ENCODE measurements around the gene PGF. TPM values are rescaled to one million over a fixed set of nuclear protein-coding genes. Genes with fewer than 3 reads are reported as not detected.

Gene PGF
- total RNA-seq, 1 donor from 2014 or later, result 3.2 TPM

DNA sequence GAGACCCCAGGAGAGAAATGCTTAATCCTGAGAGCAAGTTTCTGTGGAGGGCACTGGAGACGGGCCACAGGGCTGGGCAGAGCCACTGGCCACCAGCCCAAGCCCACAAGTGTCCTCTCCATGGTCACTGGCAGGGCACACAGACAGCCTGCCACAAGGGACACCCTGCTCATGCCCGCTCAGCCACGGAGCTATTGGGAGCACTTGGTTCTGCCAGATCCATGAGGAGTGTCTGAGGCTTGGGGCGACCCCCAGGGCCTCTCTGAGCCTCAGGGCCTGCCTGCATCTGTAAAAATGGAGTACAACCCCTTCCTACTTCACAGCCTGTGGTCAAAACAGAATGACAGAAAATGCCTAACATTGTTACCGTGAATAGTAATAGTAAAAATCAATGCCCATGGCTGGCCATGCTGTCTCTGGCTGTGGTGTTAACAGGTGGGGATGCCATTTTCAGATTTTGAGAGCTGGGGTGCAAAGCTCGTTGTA is 3.2 kb downstream of the PGF start:
- H3K9me3 Mint-ChIP-seq (ENCODE audit: low read depth), result no peaks in the 10 kb centered on the region
- peaks cover 9% of the 10 kb centered on the region for H3K4me1 Mint-ChIP-seq (ENCODE audit: low read depth)
- H3K36me3 Mint-ChIP-seq (ENCODE audit: low read depth), result no peaks in the 10 kb centered on the region
- no peak overlapping the region for H3K4me3 Mint-ChIP-seq (ENCODE audit: unreplicated experiment)
- TF ChIP-seq, protein P1, sequence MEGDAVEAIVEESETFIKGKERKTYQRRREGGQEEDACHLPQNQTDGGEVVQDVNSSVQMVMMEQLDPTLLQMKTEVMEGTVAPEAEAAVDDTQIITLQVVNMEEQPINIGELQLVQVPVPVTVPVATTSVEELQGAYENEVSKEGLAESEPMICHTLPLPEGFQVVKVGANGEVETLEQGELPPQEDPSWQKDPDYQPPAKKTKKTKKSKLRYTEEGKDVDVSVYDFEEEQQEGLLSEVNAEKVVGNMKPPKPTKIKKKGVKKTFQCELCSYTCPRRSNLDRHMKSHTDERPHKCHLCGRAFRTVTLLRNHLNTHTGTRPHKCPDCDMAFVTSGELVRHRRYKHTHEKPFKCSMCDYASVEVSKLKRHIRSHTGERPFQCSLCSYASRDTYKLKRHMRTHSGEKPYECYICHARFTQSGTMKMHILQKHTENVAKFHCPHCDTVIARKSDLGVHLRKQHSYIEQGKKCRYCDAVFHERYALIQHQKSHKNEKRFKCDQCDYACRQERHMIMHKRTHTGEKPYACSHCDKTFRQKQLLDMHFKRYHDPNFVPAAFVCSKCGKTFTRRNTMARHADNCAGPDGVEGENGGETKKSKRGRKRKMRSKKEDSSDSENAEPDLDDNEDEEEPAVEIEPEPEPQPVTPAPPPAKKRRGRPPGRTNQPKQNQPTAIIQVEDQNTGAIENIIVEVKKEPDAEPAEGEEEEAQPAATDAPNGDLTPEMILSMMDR (IDR thresholded peaks at IDR 0.05), result no peak
- no peak for DNase-seq (ENCODE audit: low spot score)
- H3K27ac Mint-ChIP-seq (ENCODE audit: unreplicated experiment), result no peak overlapping the region
- no peaks in the 10 kb centered on the region for H3K27me3 Mint-ChIP-seq (ENCODE audit: low read depth)

DNA sequence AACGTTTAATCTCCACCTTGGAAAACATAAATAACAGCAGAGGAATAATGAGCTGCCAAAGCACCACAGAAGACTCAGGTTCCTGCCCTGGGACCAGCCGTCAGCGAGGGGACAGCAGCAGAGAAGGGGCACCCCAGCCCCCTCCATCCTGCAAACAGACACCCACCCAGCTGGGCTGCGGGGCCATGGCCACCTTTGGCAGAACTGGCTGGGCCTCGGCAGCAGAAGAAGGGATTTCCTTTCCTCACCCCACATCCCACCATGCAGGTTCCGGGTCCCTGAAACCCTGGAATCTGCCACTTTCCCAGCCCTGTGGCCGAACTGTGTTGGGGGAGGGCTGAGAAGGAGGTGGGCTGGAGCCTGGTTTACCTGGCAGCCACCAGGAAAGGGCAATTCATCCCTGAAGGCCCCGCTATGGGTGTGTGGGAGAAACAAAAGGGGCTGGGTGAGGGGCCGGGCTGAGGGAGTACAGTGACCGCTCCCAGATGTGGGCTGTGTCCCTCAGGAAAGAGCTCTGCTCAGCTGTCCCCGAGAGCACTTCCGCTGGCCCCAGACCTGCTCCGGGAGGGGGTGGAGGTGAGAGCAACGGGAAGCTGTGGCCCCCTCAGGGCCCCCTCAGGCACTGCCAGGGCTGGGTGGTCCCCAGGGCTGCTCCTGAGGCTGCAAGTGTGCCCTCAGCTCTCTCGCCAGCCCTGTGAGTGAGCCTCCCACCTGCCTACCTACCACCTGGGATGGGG is 3.8 kb downstream of the PGF start:
- Mint-ChIP-seq H3K27me3 (ENCODE audit: low read depth) (no peaks in the 10 kb centered on the region), H3K27ac (ENCODE audit: unreplicated experiment) (no peak overlapping the region), H3K9me3 (ENCODE audit: low read depth) (no peaks in the 10 kb centered on the region), H3K4me3 (ENCODE audit: unreplicated experiment) (no peak overlapping the region), H3K36me3 (ENCODE audit: low read depth) (no peaks in the 10 kb centered on the region), H3K4me1 (ENCODE audit: low read depth) (peaks cover 11% of the 10 kb centered on the region)
- no peak for DNase-seq (ENCODE audit: low spot score)
- TF ChIP-seq, protein P1 (IDR thresholded peaks at IDR 0.05), result no peak

DNA sequence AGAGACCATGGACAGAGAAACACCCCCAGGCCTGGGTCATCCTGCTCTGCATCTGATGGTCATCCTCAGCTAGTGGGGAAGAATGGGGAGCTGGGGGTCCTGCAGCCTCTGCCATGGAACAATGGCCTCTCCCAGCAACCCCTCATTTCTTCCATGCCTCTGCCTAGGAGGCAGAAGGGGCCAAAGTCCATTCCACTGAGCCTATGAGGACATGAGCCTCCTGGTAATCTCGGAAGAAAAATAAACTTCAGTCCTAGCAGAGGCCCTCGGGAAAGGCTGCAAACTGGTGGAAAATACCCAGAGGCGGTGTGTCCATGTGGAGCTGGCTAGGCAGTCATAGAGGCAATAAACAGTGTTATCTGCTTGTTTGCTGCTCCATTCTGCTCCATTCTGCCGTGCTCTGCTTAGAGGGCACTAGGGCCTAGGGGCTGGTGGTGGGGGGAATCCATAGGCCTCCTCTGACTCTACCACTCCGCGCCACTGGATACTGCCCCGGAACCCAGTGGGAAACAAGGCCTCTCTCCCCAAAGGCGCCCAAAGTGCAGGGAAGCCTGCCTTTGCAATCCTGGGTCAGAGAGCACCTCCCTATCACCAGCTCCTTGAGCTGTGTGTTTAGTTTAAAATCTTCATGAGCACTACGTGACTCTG is 4.5 kb downstream of the PGF start:
- peaks cover 16% of the 10 kb centered on the region for H3K4me1 Mint-ChIP-seq (ENCODE audit: low read depth)
- TF ChIP-seq, protein P1 (IDR thresholded peaks at IDR 0.05), result no peak
- no peak overlapping the region for H3K4me3 Mint-ChIP-seq (ENCODE audit: unreplicated experiment)

DNA sequence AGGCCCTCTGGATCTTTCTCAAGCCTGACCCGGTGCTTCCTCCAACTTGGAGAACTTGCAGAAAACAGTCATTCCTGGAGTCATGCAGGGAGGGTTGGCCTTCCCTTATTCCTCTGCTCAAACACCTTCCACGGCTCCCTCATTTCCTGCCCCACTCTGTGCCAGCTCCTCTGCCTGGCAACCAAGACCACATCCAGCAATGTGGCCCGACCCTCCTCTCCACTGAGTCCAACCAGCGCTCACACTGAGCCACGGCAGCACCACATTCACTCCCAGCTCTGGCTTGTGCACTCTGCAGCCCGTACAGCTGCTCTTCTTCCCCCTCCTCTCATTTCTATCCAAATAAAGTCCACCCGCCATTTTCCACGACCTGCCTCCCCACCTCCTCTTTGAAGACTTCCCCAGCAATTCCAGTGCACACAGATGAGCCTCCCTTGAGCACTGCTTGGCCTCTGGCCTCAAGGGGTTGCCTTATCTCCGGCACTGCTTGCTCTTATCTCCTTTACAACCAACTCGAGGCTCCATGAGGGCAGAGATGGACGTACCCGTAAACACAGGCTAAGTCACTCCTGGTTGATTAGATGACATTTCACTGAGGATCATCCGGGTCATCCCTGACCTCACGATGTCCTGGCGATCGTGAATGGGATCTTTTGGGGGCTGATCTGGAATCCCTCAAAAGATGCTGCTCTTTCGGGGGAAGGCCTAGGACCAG is 5.4 kb downstream of the PGF start:
- no peak for DNase-seq (ENCODE audit: low spot score)
- no peaks in the 10 kb centered on the region for H3K27me3 Mint-ChIP-seq (ENCODE audit: low read depth)
- H3K36me3 Mint-ChIP-seq (ENCODE audit: low read depth), result no peaks in the 10 kb centered on the region
- H3K4me1 Mint-ChIP-seq (ENCODE audit: low read depth), result peaks cover 16% of the 10 kb centered on the region
- TF ChIP-seq, protein P1 (IDR thresholded peaks at IDR 0.05), result no peak
- H3K9me3 Mint-ChIP-seq (ENCODE audit: low read depth), result no peaks in the 10 kb centered on the region
- no peak overlapping the region for H3K4me3 Mint-ChIP-seq (ENCODE audit: unreplicated experiment)
- H3K27ac Mint-ChIP-seq (ENCODE audit: unreplicated experiment), result no peak overlapping the region

More for the DNA sequence above, 4.5 kb downstream of the PGF start:
- no peak for DNase-seq (ENCODE audit: low spot score)
- no peaks in the 10 kb centered on the region for H3K27me3 Mint-ChIP-seq (ENCODE audit: low read depth)
- H3K27ac Mint-ChIP-seq (ENCODE audit: unreplicated experiment), result no peak overlapping the region
- no peaks in the 10 kb centered on the region for H3K36me3 Mint-ChIP-seq (ENCODE audit: low read depth)
- no peaks in the 10 kb centered on the region for H3K9me3 Mint-ChIP-seq (ENCODE audit: low read depth)

DNA sequence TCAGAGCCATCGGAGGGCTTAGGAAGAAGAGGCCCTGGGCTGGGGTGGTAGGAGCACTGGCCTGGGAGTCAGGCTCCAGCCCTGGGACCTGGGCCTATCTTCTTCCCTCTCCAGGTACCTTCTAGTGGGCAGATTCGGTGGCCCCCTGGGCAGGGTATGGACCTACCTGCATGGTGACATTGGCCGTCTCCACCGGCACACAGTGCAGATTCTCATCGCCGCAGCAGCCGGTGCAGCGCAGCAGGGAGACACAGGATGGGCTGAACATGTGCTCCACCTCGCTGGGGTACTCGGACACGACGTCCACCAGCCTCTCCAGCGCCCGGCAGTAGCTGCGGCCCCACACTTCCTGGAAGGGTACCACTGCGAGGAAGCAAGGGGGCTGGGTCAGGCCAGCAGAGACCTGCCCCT is 6.2 kb downstream of the PGF start:
- no peak for DNase-seq (ENCODE audit: low spot score)
- Mint-ChIP-seq H3K4me1 (ENCODE audit: low read depth) (peaks cover 10% of the 10 kb centered on the region), H3K27me3 (ENCODE audit: low read depth) (no peaks in the 10 kb centered on the region)

More for the DNA sequence above, 6.2 kb downstream of the PGF start:
- Mint-ChIP-seq H3K4me3 (ENCODE audit: unreplicated experiment) (no peak overlapping the region), H3K36me3 (ENCODE audit: low read depth) (no peaks in the 10 kb centered on the region), H3K9me3 (ENCODE audit: low read depth) (no peaks in the 10 kb centered on the region), H3K27ac (ENCODE audit: unreplicated experiment) (no peak overlapping the region)
- TF ChIP-seq, protein P1 (IDR thresholded peaks at IDR 0.05), result no peak
